OCI-LY1 (cell line): ENCODE results near the gene COX6A2.

Experiments used
- EZH2 ChIP-seq: fragments of 200-600 bp; sonication (generic), shearing (Covaris generic); IDR thresholded peaks from 2 replicates; pipeline ENCODE4 v1.8.0; 2017; ENCODE audit warnings: borderline replicate concordance, mixed run types, mild to moderate bottlenecking, antibody characterized with exemption, low read length, moderate library complexity, mixed read lengths
- TF ChIP-seq, protein P1 (sequence below): fragments of 200-600 bp; sonication (generic), shearing (Covaris generic); IDR thresholded peaks from 2 replicates; pipeline ENCODE4 v1.5.1; 2017; ENCODE audit warnings: mild to moderate bottlenecking, antibody characterized with exemption, low read length, moderate library complexity, mixed read lengths

- TF ChIP-seq, protein P1, sequence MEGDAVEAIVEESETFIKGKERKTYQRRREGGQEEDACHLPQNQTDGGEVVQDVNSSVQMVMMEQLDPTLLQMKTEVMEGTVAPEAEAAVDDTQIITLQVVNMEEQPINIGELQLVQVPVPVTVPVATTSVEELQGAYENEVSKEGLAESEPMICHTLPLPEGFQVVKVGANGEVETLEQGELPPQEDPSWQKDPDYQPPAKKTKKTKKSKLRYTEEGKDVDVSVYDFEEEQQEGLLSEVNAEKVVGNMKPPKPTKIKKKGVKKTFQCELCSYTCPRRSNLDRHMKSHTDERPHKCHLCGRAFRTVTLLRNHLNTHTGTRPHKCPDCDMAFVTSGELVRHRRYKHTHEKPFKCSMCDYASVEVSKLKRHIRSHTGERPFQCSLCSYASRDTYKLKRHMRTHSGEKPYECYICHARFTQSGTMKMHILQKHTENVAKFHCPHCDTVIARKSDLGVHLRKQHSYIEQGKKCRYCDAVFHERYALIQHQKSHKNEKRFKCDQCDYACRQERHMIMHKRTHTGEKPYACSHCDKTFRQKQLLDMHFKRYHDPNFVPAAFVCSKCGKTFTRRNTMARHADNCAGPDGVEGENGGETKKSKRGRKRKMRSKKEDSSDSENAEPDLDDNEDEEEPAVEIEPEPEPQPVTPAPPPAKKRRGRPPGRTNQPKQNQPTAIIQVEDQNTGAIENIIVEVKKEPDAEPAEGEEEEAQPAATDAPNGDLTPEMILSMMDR, result no peak
- no peak for TF ChIP-seq EZH2
Observed at GRCh38 chr16:31417916-31418315, 10.2 kb downstream of the COX6A2 start.
